ENCODE results near the gene TRIM46. TPM values are rescaled to one million over a fixed set of nuclear protein-coding genes. Genes with fewer than 3 reads are reported as not detected.

TRIM46 gene
- total and polyA plus RNA-seq, 2 of the 13 experiments (the other 11 are each of a cell fraction or from before 2014, with no cell fraction given): 0.04 to 0.09 TPM

- no peak for TF ChIP-seq HHEX (CRISPR knock-in tag; IDR thresholded peaks at IDR 0.05)
- no peak for TF ChIP-seq ZBTB42 (CRISPR knock-in tag; IDR thresholded peaks at IDR 0.05)
- 0 out of 2 replicates have a peak, but pooled peaks have one; percentile 23 for TF ChIP-seq RXRB (CRISPR knock-in tag; IDR thresholded peaks at IDR 0.05; ENCODE audit: borderline replicate concordance)
- TF ChIP-seq ZBTB26 (CRISPR knock-in tag; IDR thresholded peaks at IDR 0.05; ENCODE audit: borderline replicate concordance): no peak
- TF ChIP-seq, protein P1, sequence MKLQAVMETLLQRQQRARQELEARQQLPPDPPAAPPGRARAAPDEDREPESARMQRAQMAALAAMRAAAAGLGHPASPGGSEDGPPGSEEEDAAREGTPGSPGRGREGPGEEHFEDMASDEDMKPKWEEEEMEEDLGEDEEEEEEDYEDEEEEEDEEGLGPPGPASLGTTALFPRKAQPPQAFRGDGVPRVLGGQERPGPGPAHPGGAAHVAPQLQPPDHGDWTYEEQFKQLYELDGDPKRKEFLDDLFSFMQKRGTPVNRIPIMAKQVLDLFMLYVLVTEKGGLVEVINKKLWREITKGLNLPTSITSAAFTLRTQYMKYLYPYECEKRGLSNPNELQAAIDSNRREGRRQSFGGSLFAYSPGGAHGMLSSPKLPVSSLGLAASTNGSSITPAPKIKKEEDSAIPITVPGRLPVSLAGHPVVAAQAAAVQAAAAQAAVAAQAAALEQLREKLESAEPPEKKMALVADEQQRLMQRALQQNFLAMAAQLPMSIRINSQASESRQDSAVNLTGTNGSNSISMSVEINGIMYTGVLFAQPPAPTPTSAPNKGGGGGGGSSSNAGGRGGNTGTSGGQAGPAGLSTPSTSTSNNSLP (IDR thresholded peaks at IDR 0.05; ENCODE audit: low read depth, low read length): no peak
- no peak for TF ChIP-seq NFYC (CRISPR knock-in tag; IDR thresholded peaks at IDR 0.05)
- TF ChIP-seq ISX (CRISPR knock-in tag; conservative IDR thresholded peaks at IDR 0.05): no peak
- no peak for TF ChIP-seq NCOA2 (CRISPR knock-in tag; IDR thresholded peaks at IDR 0.05)
- TF ChIP-seq ZNF468 (CRISPR knock-in tag; IDR thresholded peaks at IDR 0.05): no peak
- no peak for TF ChIP-seq GFI1 (CRISPR knock-in tag; IDR thresholded peaks at IDR 0.05; ENCODE audit: borderline replicate concordance)
- TF ChIP-seq, protein P2, sequence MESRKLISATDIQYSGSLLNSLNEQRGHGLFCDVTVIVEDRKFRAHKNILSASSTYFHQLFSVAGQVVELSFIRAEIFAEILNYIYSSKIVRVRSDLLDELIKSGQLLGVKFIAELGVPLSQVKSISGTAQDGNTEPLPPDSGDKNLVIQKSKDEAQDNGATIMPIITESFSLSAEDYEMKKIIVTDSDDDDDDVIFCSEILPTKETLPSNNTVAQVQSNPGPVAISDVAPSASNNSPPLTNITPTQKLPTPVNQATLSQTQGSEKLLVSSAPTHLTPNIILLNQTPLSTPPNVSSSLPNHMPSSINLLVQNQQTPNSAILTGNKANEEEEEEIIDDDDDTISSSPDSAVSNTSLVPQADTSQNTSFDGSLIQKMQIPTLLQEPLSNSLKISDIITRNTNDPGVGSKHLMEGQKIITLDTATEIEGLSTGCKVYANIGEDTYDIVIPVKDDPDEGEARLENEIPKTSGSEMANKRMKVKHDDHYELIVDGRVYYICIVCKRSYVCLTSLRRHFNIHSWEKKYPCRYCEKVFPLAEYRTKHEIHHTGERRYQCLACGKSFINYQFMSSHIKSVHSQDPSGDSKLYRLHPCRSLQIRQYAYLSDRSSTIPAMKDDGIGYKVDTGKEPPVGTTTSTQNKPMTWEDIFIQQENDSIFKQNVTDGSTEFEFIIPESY (CRISPR knock-in tag; IDR thresholded peaks at IDR 0.05): no peak
- TF ChIP-seq NFKBIZ (CRISPR knock-in tag; IDR thresholded peaks at IDR 0.05): peak; percentile 15; the same call in 1 of the 2 replicates
- no peak for TF ChIP-seq RNF219 (CRISPR knock-in tag; IDR thresholded peaks at IDR 0.05)
- TF ChIP-seq, protein P3, sequence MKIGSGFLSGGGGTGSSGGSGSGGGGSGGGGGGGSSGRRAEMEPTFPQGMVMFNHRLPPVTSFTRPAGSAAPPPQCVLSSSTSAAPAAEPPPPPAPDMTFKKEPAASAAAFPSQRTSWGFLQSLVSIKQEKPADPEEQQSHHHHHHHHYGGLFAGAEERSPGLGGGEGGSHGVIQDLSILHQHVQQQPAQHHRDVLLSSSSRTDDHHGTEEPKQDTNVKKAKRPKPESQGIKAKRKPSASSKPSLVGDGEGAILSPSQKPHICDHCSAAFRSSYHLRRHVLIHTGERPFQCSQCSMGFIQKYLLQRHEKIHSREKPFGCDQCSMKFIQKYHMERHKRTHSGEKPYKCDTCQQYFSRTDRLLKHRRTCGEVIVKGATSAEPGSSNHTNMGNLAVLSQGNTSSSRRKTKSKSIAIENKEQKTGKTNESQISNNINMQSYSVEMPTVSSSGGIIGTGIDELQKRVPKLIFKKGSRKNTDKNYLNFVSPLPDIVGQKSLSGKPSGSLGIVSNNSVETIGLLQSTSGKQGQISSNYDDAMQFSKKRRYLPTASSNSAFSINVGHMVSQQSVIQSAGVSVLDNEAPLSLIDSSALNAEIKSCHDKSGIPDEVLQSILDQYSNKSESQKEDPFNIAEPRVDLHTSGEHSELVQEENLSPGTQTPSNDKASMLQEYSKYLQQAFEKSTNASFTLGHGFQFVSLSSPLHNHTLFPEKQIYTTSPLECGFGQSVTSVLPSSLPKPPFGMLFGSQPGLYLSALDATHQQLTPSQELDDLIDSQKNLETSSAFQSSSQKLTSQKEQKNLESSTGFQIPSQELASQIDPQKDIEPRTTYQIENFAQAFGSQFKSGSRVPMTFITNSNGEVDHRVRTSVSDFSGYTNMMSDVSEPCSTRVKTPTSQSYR (CRISPR knock-in tag; IDR thresholded peaks at IDR 0.05; ENCODE audit: borderline replicate concordance): no peak
- TF ChIP-seq, protein P4, sequence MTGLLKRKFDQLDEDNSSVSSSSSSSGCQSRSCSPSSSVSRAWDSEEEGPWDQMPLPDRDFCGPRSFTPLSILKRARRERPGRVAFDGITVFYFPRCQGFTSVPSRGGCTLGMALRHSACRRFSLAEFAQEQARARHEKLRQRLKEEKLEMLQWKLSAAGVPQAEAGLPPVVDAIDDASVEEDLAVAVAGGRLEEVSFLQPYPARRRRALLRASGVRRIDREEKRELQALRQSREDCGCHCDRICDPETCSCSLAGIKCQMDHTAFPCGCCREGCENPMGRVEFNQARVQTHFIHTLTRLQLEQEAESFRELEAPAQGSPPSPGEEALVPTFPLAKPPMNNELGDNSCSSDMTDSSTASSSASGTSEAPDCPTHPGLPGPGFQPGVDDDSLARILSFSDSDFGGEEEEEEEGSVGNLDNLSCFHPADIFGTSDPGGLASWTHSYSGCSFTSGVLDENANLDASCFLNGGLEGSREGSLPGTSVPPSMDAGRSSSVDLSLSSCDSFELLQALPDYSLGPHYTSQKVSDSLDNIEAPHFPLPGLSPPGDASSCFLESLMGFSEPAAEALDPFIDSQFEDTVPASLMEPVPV (CRISPR knock-in tag; IDR thresholded peaks at IDR 0.05): no peak
These were observed 33.6 kb upstream of the TRIM46 start, which contains the start of gene DPM3 (continued) for GRCh38 chr1:155139895-155140629.
